Measurements from ENCODE around the gene ECT2. TPM values are rescaled to one million over a fixed set of nuclear protein-coding genes. Genes with fewer than 3 reads are reported as not detected.

ECT2 gene
- total RNA-seq, 1 experiment from 2014 or later, result 81.3 TPM

DNA sequence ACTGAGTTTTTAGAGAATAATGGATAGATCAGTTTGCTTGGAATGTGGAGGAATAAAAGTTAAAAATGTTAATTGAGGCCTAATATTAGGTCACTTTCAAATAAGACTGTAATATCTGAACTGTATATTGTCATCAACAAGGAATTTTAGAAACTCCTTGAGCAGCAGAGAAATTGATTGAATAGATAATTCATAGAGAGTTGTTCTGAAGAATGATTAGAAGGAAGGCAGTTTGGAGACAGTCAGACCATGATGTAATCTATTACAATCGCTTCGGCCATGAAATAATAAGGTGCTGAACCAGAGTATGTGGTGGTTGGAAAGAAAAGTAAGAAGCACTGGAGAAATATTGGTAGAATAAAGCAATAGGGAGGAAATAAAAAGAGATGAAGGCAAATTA, 15.7 kb downstream of the ECT2 start:
- Mint-ChIP-seq H3K36me3 (ENCODE audit: insufficient read depth in 1 of 3, low read depth in 3 of 3) (peaks cover 66 to 96% (median 92%) of the 10 kb centered on the region in 3 experiments), H3K27me3 (ENCODE audit: low read depth) (no peaks in the 10 kb centered on the region)
- no peak overlapping the region for H4K91ac ChIP-seq (ENCODE audit: insufficient read length, low read depth, low read length)

More for the DNA sequence above, 15.7 kb downstream of the ECT2 start:
- Histone ChIP-seq H2AFZ (ENCODE audit: low read length) (no peak overlapping the region), H3K4me2 (ENCODE audit: insufficient read depth, insufficient read length, low read length) (no peak overlapping the region), H4K20me1 (ENCODE audit: control insufficient read depth, insufficient read depth, insufficient read length) (no peaks in the 10 kb centered on the region), H3K79me2 (ENCODE audit: insufficient read depth, low read length) (no peaks in the 10 kb centered on the region), H3K56ac (ENCODE audit: insufficient read length, low read depth, low read length) (no peak overlapping the region), H3T11ph (ENCODE audit: low read length) (no peak overlapping the region), H2BK15ac (ENCODE audit: low read depth, low read length) (no peak overlapping the region), H4K8ac (replicated peaks; ENCODE audit: insufficient read length, low read depth, low read length) (no peak overlapping the region), H2AK5ac (ENCODE audit: insufficient read length, low read length) (no peak overlapping the region), H3K27me3 (ENCODE audit: insufficient read depth, low read length) (no peaks in the 10 kb centered on the region), H3K23ac (ENCODE audit: insufficient read length, low read depth, low read length) (no peak overlapping the region), H3K9me3 (ENCODE audit: control insufficient read depth, low read depth, low read length) (no peaks in the 10 kb centered on the region), H3K23me2 (ENCODE audit: insufficient read length, low read depth, low read length, poor library complexity, severe bottlenecking) (no peaks in the 10 kb centered on the region), H3K9ac (ENCODE audit: extremely low read depth, insufficient read length, low read length) (no peak overlapping the region), H3K27ac (ENCODE audit: insufficient read length, low read depth, low read length) (no peak overlapping the region), H2BK5ac (ENCODE audit: insufficient read length, low read length) (no peak overlapping the region), H2BK12ac (ENCODE audit: insufficient read length, low read depth, low read length) (no peak overlapping the region), H3K18ac (ENCODE audit: insufficient read length, low read depth, low read length) (no peak overlapping the region), H4K5ac (ENCODE audit: insufficient read length, low read depth, low read length) (no peak overlapping the region), H2BK120ac (ENCODE audit: low read depth, low read length, poor library complexity, severe bottlenecking) (no peak overlapping the region), H3K14ac (ENCODE audit: insufficient read depth, low read length) (no peak overlapping the region), H2BK20ac (ENCODE audit: low read depth, low read length, poor library complexity, severe bottlenecking) (no peak overlapping the region), H3K4me1 (ENCODE audit: insufficient read depth, low read length) (no peaks in the 10 kb centered on the region), H3K4ac (ENCODE audit: low read depth, low read length) (no peak overlapping the region), H3K79me1 (ENCODE audit: insufficient read depth, low read depth, low read length, poor library complexity, severe bottlenecking) (no peaks in the 10 kb centered on the region)
- no peaks in the 10 kb centered on the region for H3K4me1 Mint-ChIP-seq
- no CpG with 5 or more reads among the region's 2 CpGs for WGBS (ENCODE audit: extremely low coverage, insufficient read length, low lambda C conversion rate)
- DNase-seq, result no peak
- TF ChIP-seq, protein P1, sequence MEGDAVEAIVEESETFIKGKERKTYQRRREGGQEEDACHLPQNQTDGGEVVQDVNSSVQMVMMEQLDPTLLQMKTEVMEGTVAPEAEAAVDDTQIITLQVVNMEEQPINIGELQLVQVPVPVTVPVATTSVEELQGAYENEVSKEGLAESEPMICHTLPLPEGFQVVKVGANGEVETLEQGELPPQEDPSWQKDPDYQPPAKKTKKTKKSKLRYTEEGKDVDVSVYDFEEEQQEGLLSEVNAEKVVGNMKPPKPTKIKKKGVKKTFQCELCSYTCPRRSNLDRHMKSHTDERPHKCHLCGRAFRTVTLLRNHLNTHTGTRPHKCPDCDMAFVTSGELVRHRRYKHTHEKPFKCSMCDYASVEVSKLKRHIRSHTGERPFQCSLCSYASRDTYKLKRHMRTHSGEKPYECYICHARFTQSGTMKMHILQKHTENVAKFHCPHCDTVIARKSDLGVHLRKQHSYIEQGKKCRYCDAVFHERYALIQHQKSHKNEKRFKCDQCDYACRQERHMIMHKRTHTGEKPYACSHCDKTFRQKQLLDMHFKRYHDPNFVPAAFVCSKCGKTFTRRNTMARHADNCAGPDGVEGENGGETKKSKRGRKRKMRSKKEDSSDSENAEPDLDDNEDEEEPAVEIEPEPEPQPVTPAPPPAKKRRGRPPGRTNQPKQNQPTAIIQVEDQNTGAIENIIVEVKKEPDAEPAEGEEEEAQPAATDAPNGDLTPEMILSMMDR (conservative IDR thresholded peaks at IDR 0.05), result no peak
- no peak overlapping the region for H3K4me3 Mint-ChIP-seq
- H3K27ac Mint-ChIP-seq, result no peak overlapping the region
- H3K9me3 Mint-ChIP-seq, result no peaks in the 10 kb centered on the region; a peak in 1 of 5 replicates
